GM23338 (cell line): ENCODE measurements around the gene C1orf52. TPM values are rescaled to one million over a fixed set of nuclear protein-coding genes. Genes with fewer than 3 reads are reported as not detected.

Source experiments
- ATAC-seq: fragments of 200-7000 bp; cut with Tn5 transposase; 3 replicates; pipeline ENCODE4 v1.9.1; 2020
- DNase-seq: peaks from one replicate; pipeline ENCODE4 v3.0.0-alpha.2; 2015; ENCODE audit warnings: low spot score
- H2AFZ ChIP-seq: fragments of 200-600 bp; sonication (generic); 2 replicates; pipeline ENCODE4 v1.8.0; 2016; ENCODE audit warnings: antibody characterized with exemption, mild to moderate bottlenecking, moderate library complexity
- H3F3A ChIP-seq: fragments of 200-600 bp; sonication (generic); replicated peaks from 2 replicates; pipeline ENCODE4 v1.8.0; 2017; ENCODE audit warnings: antibody characterized with exemption, mixed run types, low read depth
- H3K27ac ChIP-seq: fragments of 200-600 bp; sonication (generic); 2 replicates; pipeline ENCODE4 v1.6.1; 2016; ENCODE audit warnings: low read depth
- H3K27me3 ChIP-seq: fragments of 200-600 bp; sonication (generic); 2 replicates; pipeline ENCODE4 v1.8.0; 2016; ENCODE audit warnings: mild to moderate bottlenecking, mixed run types, moderate library complexity; ENCODE audit not compliant: insufficient read depth
- H3K36me3 ChIP-seq: fragments of 200-600 bp; sonication (generic); 2 replicates; pipeline ENCODE4 v1.8.0; 2016; ENCODE audit warnings: mild to moderate bottlenecking; ENCODE audit not compliant: insufficient read depth
- H3K4me1 ChIP-seq: fragments of 200-600 bp; sonication (generic); 2 replicates; pipeline ENCODE4 v1.8.0; 2016; ENCODE audit warnings: mild to moderate bottlenecking, moderate library complexity; ENCODE audit not compliant: insufficient read depth
- H3K4me2 ChIP-seq: fragments of 200-600 bp; sonication (generic); 2 replicates; pipeline ENCODE4 v1.7.1; 2017; ENCODE audit warnings: mixed run types
- H3K4me3 ChIP-seq: fragments of 200-600 bp; sonication (generic); 2 replicates; pipeline ENCODE4 v1.6.1; 2016; ENCODE audit warnings: mixed run types
- H3K79me2 ChIP-seq: fragments of 200-600 bp; sonication (generic); replicated peaks from 2 replicates; pipeline ENCODE4 v1.8.0; 2017; ENCODE audit warnings: mild to moderate bottlenecking; ENCODE audit not compliant: insufficient read depth
- H3K9me2 ChIP-seq: fragments of 200-600 bp; sonication (generic); 2 replicates; pipeline ENCODE4 v1.8.0; 2017; ENCODE audit not compliant: insufficient read depth
- H4K20me1 ChIP-seq: fragments of 200-600 bp; sonication (generic); replicated peaks from 2 replicates; pipeline ENCODE4 v1.8.0; 2017; ENCODE audit warnings: mild to moderate bottlenecking; ENCODE audit not compliant: insufficient read depth
- H3K27ac Mint-ChIP-seq: 2 replicates; pipeline ENCODE4 v1.8.0; 2020; ENCODE audit warnings: inconsistent platforms, mild to moderate bottlenecking, moderate library complexity, mixed read lengths
- H3K27me3 Mint-ChIP-seq: 3 replicates; pipeline ENCODE4 v1.8.0; 2022; ENCODE audit warnings: low read depth, mild to moderate bottlenecking, moderate library complexity, mixed read lengths, inconsistent platforms; ENCODE audit not compliant: insufficient read depth, poor library complexity
- H3K36me3 Mint-ChIP-seq: 3 replicates; pipeline ENCODE4 v1.8.0; 2021; ENCODE audit warnings: low read depth, mild to moderate bottlenecking, inconsistent platforms, moderate library complexity, mixed read lengths
- H3K4me1 Mint-ChIP-seq: 3 replicates; pipeline ENCODE4 v1.8.0; 2020; ENCODE audit warnings: mild to moderate bottlenecking, inconsistent platforms, mixed read lengths
- H3K4me3 Mint-ChIP-seq: 3 replicates; pipeline ENCODE4 v1.8.0; 2021; ENCODE audit warnings: moderate library complexity, mild to moderate bottlenecking, inconsistent platforms, mixed read lengths
- H3K9me3 Mint-ChIP-seq: 3 replicates; pipeline ENCODE4 v1.8.0; 2020; ENCODE audit warnings: moderate library complexity, mild to moderate bottlenecking, inconsistent platforms, mixed read lengths
- CREB1 ChIP-seq: fragments of 250-450 bp; sonication (Bioruptor Pico); IDR thresholded peaks from 2 replicates; pipeline ENCODE4 v1.5.0; 2020; ENCODE audit warnings: low read depth, mild to moderate bottlenecking, moderate library complexity
- EZH2 ChIP-seq: fragments of 200-600 bp; sonication (generic); IDR thresholded peaks from one replicate; pipeline ENCODE4 v1.8.0; 2017; ENCODE audit warnings: antibody characterized with exemption, mild to moderate bottlenecking, low read depth; ENCODE audit not compliant: unreplicated experiment
- JUNB ChIP-seq: IDR thresholded peaks from one replicate; pipeline ENCODE4 v1.6.1; 2016; ENCODE audit warnings: antibody characterized with exemption; ENCODE audit not compliant: unreplicated experiment
- NANOG ChIP-seq: IDR thresholded peaks from 2 replicates; pipeline ENCODE4 v1.6.1; 2016; ENCODE audit warnings: antibody characterized with exemption, borderline replicate concordance
- POLR2AphosphoS5 ChIP-seq: IDR thresholded peaks from 2 replicates; pipeline ENCODE4 v1.6.1; 2016; ENCODE audit warnings: antibody characterized with exemption, low read depth
- ZNF114 ChIP-seq: fragments of 250-450 bp; sonication (Bioruptor Pico); IDR thresholded peaks from 2 replicates; pipeline ENCODE4 v1.5.0; 2020; ENCODE audit warnings: mild to moderate bottlenecking, moderate library complexity
- ZNF331 ChIP-seq: fragments of 250-450 bp; sonication (Bioruptor Pico); IDR thresholded peaks from 2 replicates; pipeline ENCODE4 v1.5.0; 2020; ENCODE audit warnings: low read depth, mild to moderate bottlenecking, moderate library complexity
- long read RNA-seq: library from polyadenylated mRNA; unstranded; transcript quantifications from one replicate; pipeline ENCODE4 v2.0.0, GENCODE V29; 2020; ENCODE audit not compliant: unreplicated experiment
- polyA plus RNA-seq: library from polyadenylated mRNA; unstranded; fragments of >200 nt; fragmentation: Nextera tagmentation; extraction: Ambion mirVana; gene quantifications from 2 replicates; pipeline ENCODE4 v1.2.1, GENCODE V29; 2016
- total RNA-seq: library from RNA; depleted of rRNA; stranded (reverse); fragments of >200 nt; shearing (Covaris generic); gene quantifications from 2 replicates; pipeline ENCODE4 v1.2.3, GENCODE V29; 2014; rRNA removed
- TF ChIP-seq, protein P1 (sequence below): IDR thresholded peaks from one replicate; pipeline ENCODE4 v1.6.1; 2018; ENCODE audit warnings: antibody characterized with exemption; ENCODE audit not compliant: unreplicated experiment
- TF ChIP-seq, protein P2 (sequence below): IDR thresholded peaks from 2 replicates; pipeline ENCODE4 v1.6.1; 2016; ENCODE audit warnings: antibody characterized with exemption
- TF ChIP-seq, protein P3 (sequence below): fragments of 250-450 bp; sonication (Bioruptor Pico); IDR thresholded peaks from 2 replicates; pipeline ENCODE4 v1.5.0; 2020; ENCODE audit warnings: mild to moderate bottlenecking, moderate library complexity
- TF ChIP-seq, protein P4 (sequence below), 2 experiments: fragments of 200-600 bp in 1 of 2; sonication (generic) in 1 of 2; conservative IDR thresholded peaks; 2 replicates each; pipeline versions ENCODE4 v1.5.1 to v1.6.1; 2016 to 2017; ENCODE audit warnings: antibody characterized with exemption in 2 of 2, low read depth in 2 of 2, mild to moderate bottlenecking in 2 of 2, moderate library complexity in 1 of 2

The C1orf52 gene
- total RNA-seq (35.6 and 39.7 TPM in 2 replicates), polyA plus RNA-seq (102 and 107 TPM in 2 replicates)
- long read RNA-seq, transcript C1orf52-201 (4 exons, 3,391 nt): major isoform, 50 of 73 reads
- long read RNA-seq, transcript C1orf52-203 (3 exons, 1,219 nt): minor isoform, 18 of 73 reads
- long read RNA-seq, partial matches to known transcripts: 3 of 73 reads
- long read RNA-seq, other reads (novel, unspliced or antisense): 2 of 73 reads

DNA sequence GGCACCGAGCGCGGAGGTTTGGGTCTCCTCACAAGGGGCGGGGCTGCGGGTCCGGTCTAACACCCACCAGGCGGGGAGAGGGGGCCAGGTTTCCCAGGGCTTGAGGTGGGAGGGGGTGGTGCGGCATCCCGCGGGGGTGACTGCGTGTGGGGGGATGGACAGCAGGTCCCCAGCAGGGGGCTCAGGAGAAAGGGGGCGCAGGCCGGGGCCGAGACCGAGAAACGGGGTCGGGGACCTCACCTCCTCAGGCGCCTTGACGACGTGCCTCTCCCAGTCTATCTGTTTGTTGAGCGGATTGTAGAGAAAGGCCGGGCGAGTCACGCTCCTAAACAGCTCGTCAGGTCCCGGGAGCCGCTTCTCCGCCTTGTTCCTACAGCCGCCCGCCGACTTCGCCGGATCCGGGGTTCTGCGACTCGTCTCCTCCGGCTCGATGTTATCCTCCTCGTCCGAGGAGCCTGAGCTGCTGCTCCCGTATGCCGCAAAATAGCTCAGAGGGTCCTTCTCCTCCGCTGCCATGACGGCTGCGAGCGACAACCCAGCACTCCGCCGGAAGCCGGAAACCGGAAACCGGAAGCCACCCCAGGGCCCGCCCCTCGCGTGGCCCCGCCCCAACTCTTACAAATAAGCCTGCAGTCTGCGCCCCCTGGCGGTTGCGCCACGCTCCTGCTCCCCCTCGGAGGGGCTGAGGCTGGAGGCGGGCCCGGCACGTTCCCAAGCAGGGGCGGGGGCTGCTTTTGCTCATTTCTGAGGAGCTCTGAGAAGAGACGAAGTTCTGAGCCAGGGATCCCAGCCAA, at the start of gene C1orf52:
Gene C1orf52 (minus strand): TSS at position 545 of the 794 bp plus-strand sequence. CDS start 29 bp downstream, at position 516.
- Mint-ChIP-seq H3K36me3 (peaks cover 76% of the 10 kb centered on the region), H3K27me3 (peaks cover 5% of the 10 kb centered on the region), H3K4me3 (peak within 1 kb of the TSS; percentile 96), H3K4me1 (peaks cover 20% of the 10 kb centered on the region), H3K9me3 (peaks cover 28% of the 10 kb centered on the region), H3K27ac (peak within 1 kb of the TSS; percentile 96)
- peak; percentile 97 for DNase-seq
- H3K27me3 ChIP-seq: no peaks in the 10 kb centered on the region
- peak within 1 kb of the TSS; percentile 77 for H2AFZ ChIP-seq
- peaks cover 12% of the 10 kb centered on the region for H3K4me1 ChIP-seq
- H3K36me3 ChIP-seq: peaks cover 31% of the 10 kb centered on the region
- peaks cover 7% of the 10 kb centered on the region; the same call in 1 of the 2 replicates for H3F3A ChIP-seq
- H4K20me1 ChIP-seq: peaks cover 6% of the 10 kb centered on the region
- peak within 1 kb of the TSS; percentile 84 for H3K4me2 ChIP-seq
- peak within 1 kb of the TSS; percentile 92 for H3K4me3 ChIP-seq
- TF ChIP-seq JUNB: no peak
- TF ChIP-seq EZH2: no peak
- no peak for TF ChIP-seq ZNF114 (CRISPR knock-in tag)
- no peak for TF ChIP-seq NANOG
- peak; percentile 60; the same call in 1 of the 2 replicates for TF ChIP-seq CREB1 (CRISPR knock-in tag)
- TF ChIP-seq, protein P1, sequence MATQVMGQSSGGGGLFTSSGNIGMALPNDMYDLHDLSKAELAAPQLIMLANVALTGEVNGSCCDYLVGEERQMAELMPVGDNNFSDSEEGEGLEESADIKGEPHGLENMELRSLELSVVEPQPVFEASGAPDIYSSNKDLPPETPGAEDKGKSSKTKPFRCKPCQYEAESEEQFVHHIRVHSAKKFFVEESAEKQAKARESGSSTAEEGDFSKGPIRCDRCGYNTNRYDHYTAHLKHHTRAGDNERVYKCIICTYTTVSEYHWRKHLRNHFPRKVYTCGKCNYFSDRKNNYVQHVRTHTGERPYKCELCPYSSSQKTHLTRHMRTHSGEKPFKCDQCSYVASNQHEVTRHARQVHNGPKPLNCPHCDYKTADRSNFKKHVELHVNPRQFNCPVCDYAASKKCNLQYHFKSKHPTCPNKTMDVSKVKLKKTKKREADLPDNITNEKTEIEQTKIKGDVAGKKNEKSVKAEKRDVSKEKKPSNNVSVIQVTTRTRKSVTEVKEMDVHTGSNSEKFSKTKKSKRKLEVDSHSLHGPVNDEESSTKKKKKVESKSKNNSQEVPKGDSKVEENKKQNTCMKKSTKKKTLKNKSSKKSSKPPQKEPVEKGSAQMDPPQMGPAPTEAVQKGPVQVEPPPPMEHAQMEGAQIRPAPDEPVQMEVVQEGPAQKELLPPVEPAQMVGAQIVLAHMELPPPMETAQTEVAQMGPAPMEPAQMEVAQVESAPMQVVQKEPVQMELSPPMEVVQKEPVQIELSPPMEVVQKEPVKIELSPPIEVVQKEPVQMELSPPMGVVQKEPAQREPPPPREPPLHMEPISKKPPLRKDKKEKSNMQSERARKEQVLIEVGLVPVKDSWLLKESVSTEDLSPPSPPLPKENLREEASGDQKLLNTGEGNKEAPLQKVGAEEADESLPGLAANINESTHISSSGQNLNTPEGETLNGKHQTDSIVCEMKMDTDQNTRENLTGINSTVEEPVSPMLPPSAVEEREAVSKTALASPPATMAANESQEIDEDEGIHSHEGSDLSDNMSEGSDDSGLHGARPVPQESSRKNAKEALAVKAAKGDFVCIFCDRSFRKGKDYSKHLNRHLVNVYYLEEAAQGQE: no peak
- TF ChIP-seq, protein P2, sequence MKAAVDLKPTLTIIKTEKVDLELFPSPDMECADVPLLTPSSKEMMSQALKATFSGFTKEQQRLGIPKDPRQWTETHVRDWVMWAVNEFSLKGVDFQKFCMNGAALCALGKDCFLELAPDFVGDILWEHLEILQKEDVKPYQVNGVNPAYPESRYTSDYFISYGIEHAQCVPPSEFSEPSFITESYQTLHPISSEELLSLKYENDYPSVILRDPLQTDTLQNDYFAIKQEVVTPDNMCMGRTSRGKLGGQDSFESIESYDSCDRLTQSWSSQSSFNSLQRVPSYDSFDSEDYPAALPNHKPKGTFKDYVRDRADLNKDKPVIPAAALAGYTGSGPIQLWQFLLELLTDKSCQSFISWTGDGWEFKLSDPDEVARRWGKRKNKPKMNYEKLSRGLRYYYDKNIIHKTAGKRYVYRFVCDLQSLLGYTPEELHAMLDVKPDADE: peak; percentile 70; the same call in 1 of the 2 replicates
- TF ChIP-seq POLR2AphosphoS5: peak; percentile 92
- TF ChIP-seq, protein P3, sequence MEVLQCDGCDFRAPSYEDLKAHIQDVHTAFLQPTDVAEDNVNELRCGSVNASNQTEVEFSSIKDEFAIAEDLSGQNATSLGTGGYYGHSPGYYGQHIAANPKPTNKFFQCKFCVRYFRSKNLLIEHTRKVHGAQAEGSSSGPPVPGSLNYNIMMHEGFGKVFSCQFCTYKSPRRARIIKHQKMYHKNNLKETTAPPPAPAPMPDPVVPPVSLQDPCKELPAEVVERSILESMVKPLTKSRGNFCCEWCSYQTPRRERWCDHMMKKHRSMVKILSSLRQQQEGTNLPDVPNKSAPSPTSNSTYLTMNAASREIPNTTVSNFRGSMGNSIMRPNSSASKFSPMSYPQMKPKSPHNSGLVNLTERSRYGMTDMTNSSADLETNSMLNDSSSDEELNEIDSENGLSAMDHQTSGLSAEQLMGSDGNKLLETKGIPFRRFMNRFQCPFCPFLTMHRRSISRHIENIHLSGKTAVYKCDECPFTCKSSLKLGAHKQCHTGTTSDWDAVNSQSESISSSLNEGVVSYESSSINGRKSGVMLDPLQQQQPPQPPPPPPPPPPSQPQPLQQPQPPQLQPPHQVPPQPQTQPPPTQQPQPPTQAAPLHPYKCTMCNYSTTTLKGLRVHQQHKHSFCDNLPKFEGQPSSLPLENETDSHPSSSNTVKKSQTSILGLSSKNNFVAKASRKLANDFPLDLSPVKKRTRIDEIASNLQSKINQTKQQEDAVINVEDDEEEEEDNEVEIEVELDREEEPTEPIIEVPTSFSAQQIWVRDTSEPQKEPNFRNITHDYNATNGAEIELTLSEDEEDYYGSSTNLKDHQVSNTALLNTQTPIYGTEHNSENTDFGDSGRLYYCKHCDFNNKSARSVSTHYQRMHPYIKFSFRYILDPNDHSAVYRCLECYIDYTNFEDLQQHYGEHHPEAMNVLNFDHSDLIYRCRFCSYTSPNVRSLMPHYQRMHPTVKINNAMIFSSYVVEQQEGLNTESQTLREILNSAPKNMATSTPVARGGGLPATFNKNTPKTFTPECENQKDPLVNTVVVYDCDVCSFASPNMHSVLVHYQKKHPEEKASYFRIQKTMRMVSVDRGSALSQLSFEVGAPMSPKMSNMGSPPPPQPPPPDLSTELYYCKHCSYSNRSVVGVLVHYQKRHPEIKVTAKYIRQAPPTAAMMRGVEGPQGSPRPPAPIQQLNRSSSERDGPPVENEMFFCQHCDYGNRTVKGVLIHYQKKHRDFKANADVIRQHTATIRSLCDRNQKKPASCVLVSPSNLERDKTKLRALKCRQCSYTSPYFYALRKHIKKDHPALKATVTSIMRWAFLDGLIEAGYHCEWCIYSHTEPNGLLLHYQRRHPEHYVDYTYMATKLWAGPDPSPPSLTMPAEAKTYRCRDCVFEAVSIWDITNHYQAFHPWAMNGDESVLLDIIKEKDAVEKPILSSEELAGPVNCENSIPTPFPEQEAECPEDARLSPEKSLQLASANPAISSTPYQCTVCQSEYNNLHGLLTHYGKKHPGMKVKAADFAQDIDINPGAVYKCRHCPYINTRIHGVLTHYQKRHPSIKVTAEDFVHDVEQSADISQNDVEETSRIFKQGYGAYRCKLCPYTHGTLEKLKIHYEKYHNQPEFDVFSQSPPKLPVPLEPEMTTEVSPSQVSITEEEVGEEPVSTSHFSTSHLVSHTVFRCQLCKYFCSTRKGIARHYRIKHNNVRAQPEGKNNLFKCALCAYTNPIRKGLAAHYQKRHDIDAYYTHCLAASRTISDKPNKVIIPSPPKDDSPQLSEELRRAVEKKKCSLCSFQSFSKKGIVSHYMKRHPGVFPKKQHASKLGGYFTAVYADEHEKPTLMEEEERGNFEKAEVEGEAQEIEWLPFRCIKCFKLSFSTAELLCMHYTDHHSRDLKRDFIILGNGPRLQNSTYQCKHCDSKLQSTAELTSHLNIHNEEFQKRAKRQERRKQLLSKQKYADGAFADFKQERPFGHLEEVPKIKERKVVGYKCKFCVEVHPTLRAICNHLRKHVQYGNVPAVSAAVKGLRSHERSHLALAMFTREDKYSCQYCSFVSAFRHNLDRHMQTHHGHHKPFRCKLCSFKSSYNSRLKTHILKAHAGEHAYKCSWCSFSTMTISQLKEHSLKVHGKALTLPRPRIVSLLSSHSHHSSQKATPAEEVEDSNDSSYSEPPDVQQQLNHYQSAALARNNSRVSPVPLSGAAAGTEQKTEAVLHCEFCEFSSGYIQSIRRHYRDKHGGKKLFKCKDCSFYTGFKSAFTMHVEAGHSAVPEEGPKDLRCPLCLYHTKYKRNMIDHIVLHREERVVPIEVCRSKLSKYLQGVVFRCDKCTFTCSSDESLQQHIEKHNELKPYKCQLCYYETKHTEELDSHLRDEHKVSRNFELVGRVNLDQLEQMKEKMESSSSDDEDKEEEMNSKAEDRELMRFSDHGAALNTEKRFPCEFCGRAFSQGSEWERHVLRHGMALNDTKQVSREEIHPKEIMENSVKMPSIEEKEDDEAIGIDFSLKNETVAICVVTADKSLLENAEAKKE (CRISPR knock-in tag): 0 out of 2 replicates have a peak, but pooled peaks have one; percentile 36
- no peak for TF ChIP-seq ZNF331 (CRISPR knock-in tag)
- TF ChIP-seq, protein P4, sequence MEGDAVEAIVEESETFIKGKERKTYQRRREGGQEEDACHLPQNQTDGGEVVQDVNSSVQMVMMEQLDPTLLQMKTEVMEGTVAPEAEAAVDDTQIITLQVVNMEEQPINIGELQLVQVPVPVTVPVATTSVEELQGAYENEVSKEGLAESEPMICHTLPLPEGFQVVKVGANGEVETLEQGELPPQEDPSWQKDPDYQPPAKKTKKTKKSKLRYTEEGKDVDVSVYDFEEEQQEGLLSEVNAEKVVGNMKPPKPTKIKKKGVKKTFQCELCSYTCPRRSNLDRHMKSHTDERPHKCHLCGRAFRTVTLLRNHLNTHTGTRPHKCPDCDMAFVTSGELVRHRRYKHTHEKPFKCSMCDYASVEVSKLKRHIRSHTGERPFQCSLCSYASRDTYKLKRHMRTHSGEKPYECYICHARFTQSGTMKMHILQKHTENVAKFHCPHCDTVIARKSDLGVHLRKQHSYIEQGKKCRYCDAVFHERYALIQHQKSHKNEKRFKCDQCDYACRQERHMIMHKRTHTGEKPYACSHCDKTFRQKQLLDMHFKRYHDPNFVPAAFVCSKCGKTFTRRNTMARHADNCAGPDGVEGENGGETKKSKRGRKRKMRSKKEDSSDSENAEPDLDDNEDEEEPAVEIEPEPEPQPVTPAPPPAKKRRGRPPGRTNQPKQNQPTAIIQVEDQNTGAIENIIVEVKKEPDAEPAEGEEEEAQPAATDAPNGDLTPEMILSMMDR (conservative IDR thresholded peaks at IDR 0.05; ENCODE audit: low read depth in 2 of 2): peak; percentile 79 to 95
- peak within 1 kb of the TSS; percentile 64 for H3K27ac ChIP-seq
- peaks cover 3% of the 10 kb centered on the region for H3K9me2 ChIP-seq
- peak; percentile 94 for ATAC-seq
- H3K79me2 ChIP-seq: peaks cover 39% of the 10 kb centered on the region
